Activated CD8-positive, alpha-beta T cell treated with anti-CD3 and anti-CD28 coated beads for 36 hours (primary cell): ENCODE data around the gene HSPG2. TPM values are rescaled to one million over a fixed set of nuclear protein-coding genes. Genes with fewer than 3 reads are reported as not detected.
"Not testable (repeated sequence)": the region's sequence is repeated elsewhere in the genome, so short reads cannot be mapped to it uniquely, and the experiment has no call there.

Experiments used
- ATAC-seq: fragments of 200-7000 bp; cut with Tn5 transposase; one replicate; pipeline ENCODE4 v1.10.0; 2021; ENCODE audit warnings: mild to moderate bottlenecking, moderate library complexity
- CTCF ChIA-PET: fragments of 350-600 bp; sonication (Branson Sonifier 250); formaldehyde crosslinking; loops from one replicate; lab custom pipeline; 2021; ENCODE audit warnings: antibody characterized with exemption; lab: Charles Lee
- POLR2A ChIA-PET: fragments of 350-600 bp; sonication (Branson Sonifier 250); formaldehyde crosslinking; loops from one replicate; lab custom pipeline; 2021; ENCODE audit warnings: antibody characterized with exemption; lab: Charles Lee
- DNase-seq: peaks from one replicate; pipeline ENCODE4 v3.0.0-alpha.2; 2020
- H3K27ac Mint-ChIP-seq: one replicate; pipeline ENCODE4 v1.8.0; 2021; ENCODE audit warnings: mild to moderate bottlenecking, mixed read lengths
- H3K27me3 Mint-ChIP-seq: one replicate; pipeline ENCODE4 v1.8.0; 2021; ENCODE audit warnings: mixed read lengths
- H3K36me3 Mint-ChIP-seq: one replicate; pipeline ENCODE4 v1.8.0; 2021; ENCODE audit warnings: low read depth, mixed read lengths
- H3K4me1 Mint-ChIP-seq: one replicate; pipeline ENCODE4 v1.8.0; 2021; ENCODE audit warnings: low read depth, mixed read lengths
- H3K4me3 Mint-ChIP-seq: one replicate; pipeline ENCODE4 v1.8.0; 2021; ENCODE audit warnings: mild to moderate bottlenecking, moderate library complexity, mixed read lengths
- H3K9me3 Mint-ChIP-seq: one replicate; pipeline ENCODE4 v1.8.0; 2021; ENCODE audit warnings: mixed read lengths
- CTCF ChIP-seq: fragments of 200-600 bp; IDR thresholded peaks from one replicate; pipeline ENCODE4 v1.8.0; 2022; ENCODE audit warnings: antibody characterized with exemption, mild to moderate bottlenecking
- intact Hi-C: fragments of 100-400 bp; cut with micrococcal nuclease; formaldehyde crosslinking; loops from one replicate; pipeline ENCODE4 v1.10.0; 2022
- total RNA-seq, 2 experiments: library from RNA; stranded (reverse); gene quantifications; one replicate each; pipeline ENCODE4 v1.2.3, GENCODE V29; 2021

The HSPG2 gene
- total RNA-seq, 2 experiments from 2014 or later = 52.1 to 59.0 TPM

GRCh38 chr1:21794656-21795055, 142.5 kb downstream of the HSPG2 start:
- ChIA-PET CTCF (no interaction called here), POLR2A (interaction anchor here (0.8 kb wide), 1 partner anchor 12 kb away, joined by 4 read pairs; the partner anchor contains the start of gene USP48)
- DNase-seq (no peak), ATAC-seq (no peak)
- intact Hi-C loops = no loop called here
- TF ChIP-seq CTCF = no peak
- H3K36me3 Mint-ChIP-seq = no peaks in the 10 kb centered on the region
- H3K9me3 Mint-ChIP-seq = peaks cover 5% of the 10 kb centered on the region
- H3K4me3 Mint-ChIP-seq = no peak overlapping the region
- peaks cover 2% of the 10 kb centered on the region for H3K4me1 Mint-ChIP-seq
- no peaks in the 10 kb centered on the region for H3K27me3 Mint-ChIP-seq
- no peak overlapping the region for H3K27ac Mint-ChIP-seq

GRCh38 chr1:21793104-21793503, 144.0 kb downstream of the HSPG2 start:
- TF ChIP-seq CTCF = no peak
- Mint-ChIP-seq H3K36me3 (no peaks in the 10 kb centered on the region), H3K4me3 (no peak overlapping the region), H3K27ac (no peak overlapping the region), H3K9me3 (peaks cover 5% of the 10 kb centered on the region), H3K27me3 (no peaks in the 10 kb centered on the region), H3K4me1 (peaks cover 2% of the 10 kb centered on the region)
- POLR2A ChIA-PET = no interaction called here
- intact Hi-C loops = no loop called here
- no peak for DNase-seq
- ATAC-seq = no peak
- CTCF ChIA-PET = no interaction called here

GRCh38 chr1:21786640-21787039, 150.5 kb downstream of the HSPG2 start:
- H3K9me3 Mint-ChIP-seq = no peaks in the 10 kb centered on the region
- peaks cover 7% of the 10 kb centered on the region for H3K4me1 Mint-ChIP-seq
- ChIA-PET CTCF (interaction anchor here (0.6 kb wide), 1 partner anchor 424 kb away, joined by 3 read pairs; no protein-coding TSS in a partner anchor), POLR2A (no interaction called here)
- H3K27me3 Mint-ChIP-seq = no peaks in the 10 kb centered on the region
- H3K36me3 Mint-ChIP-seq = peaks cover 4% of the 10 kb centered on the region
- ATAC-seq (no peak), DNase-seq (no peak)
- no peak for TF ChIP-seq CTCF
- intact Hi-C loops = no loop called here
- no peak overlapping the region for H3K27ac Mint-ChIP-seq
- H3K4me3 Mint-ChIP-seq = no peak overlapping the region

GRCh38 chr1:21785764-21786163, 151.3 kb downstream of the HSPG2 start:
- H3K4me3 Mint-ChIP-seq, intact Hi-C loops, H3K27me3 Mint-ChIP-seq: not testable (repeated sequence)

GRCh38 chr1:21783679-21784603, 153.2 kb downstream of the HSPG2 start:
- Mint-ChIP-seq H3K27me3 (no peaks in the 10 kb centered on the region), H3K9me3 (no peaks in the 10 kb centered on the region), H3K4me1 (peaks cover 19% of the 10 kb centered on the region), H3K4me3 (peak overlapping the region; percentile 90), H3K36me3 (peaks cover 11% of the 10 kb centered on the region), H3K27ac (peak overlapping the region; percentile 100)
- CTCF ChIA-PET = interaction anchor here (2.4 kb wide), 1 partner anchor 22 kb away, joined by 6 read pairs; no protein-coding TSS in a partner anchor
- DNase-seq = no peak
- POLR2A ChIA-PET = interaction anchor here (0.5 to 2.9 kb wide), 10 partner anchors 8 to 240 kb away, joined by 3 to 23 read pairs (median 4); no protein-coding TSS in a partner anchor
- intact Hi-C loops = no loop called here
- no peak for TF ChIP-seq CTCF
- ATAC-seq = peak; percentile 83

More at GRCh38 chr1:21785764-21786163, 151.3 kb downstream of the HSPG2 start:
- H3K4me1 Mint-ChIP-seq, POLR2A ChIA-PET, DNase-seq, CTCF ChIA-PET, H3K27ac Mint-ChIP-seq, H3K36me3 Mint-ChIP-seq, H3K9me3 Mint-ChIP-seq, ATAC-seq: not testable (repeated sequence)
